ENCODE results near the gene ACO1. TPM values are rescaled to one million over a fixed set of nuclear protein-coding genes. Genes with fewer than 3 reads are reported as not detected.

ACO1 gene
- total RNA-seq, 1 donor from 2014 or later = 26.3 TPM

DNA sequence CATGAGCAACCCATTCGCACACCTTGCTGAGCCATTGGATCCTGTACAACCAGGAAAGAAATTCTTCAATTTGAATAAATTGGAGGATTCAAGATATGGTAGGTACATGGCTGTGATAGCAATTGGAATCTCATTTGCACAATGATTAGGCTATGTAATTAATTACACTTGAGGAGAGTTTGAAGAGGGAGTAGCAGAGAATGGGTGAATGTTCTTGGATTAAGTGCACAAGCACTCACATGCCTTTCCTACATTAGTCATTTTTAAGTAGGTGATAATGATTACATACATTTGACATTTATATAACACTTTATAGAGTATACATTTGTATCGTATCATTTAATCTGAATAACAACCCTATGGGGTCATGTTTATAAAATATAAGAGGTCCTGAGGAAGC is 21.1 kb downstream of the ACO1 start:
- no peak for ATAC-seq

GRCh38 chr9:32406046-32406445 is 21.6 kb downstream of the ACO1 start:
- ATAC-seq (no peak), DNase-seq (ENCODE audit: low spot score) (no peak)
- intact Hi-C loops (cut with DNase I) = no loop called here

More for the DNA sequence above, 21.1 kb downstream of the ACO1 start:
- DNase-seq (ENCODE audit: low spot score) = no peak
- intact Hi-C loops (cut with DNase I) = no loop called here

- ATAC-seq (no peak), DNase-seq (ENCODE audit: low spot score) (no peak)
- intact Hi-C loops (cut with DNase I) = no loop called here
Observed at GRCh38 chr9:32411753-32412152, 27.3 kb downstream of the ACO1 start.

DNA sequence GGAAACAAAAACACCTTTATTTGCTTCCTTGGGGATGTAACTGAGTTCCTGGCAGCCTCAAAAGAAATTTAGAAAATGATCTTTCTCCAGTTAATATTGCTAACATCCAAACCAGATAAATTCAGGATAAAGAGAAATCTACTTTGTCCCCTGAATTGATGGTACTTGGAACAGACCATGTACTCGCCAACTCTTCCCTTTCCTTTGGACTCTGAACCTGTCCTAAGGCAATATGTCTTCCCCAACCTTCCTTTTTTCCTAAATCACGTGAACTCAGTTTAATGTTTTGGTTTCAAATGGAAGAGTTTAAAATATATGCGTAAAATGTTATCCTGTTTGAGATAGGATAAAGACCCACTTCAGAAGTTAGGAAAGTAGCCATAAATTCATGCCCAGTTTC is 28.0 kb downstream of the ACO1 start:
- intact Hi-C loops (cut with DNase I) = no loop called here
- DNase-seq (ENCODE audit: low spot score) (no peak), ATAC-seq (no peak)

GRCh38 chr9:32413424-32413823 is 29.0 kb downstream of the ACO1 start:
- ATAC-seq (peak; percentile 88), DNase-seq (ENCODE audit: low spot score) (no peak)
- intact Hi-C loops (cut with DNase I) = no loop called here

DNA sequence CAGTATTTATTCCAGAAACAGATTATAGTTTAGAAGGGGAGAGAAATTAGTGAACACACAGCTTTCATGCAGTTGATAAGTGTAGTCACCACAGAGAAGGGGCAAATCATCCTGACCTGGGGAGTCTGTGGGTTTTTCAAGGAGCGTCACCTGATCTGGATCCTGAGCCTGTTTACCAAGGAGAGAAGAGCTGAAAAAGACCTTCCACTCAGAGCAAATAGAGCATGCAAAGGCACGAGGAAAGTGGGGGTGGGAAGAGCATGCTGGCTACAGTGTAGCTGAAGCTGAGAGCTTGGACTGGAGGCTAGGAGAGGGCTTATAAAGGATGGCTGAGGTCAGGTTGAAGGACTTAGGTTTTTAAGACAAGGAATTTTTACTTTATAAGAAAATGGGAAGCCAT is 30.4 kb downstream of the ACO1 start:
- no peak for DNase-seq (ENCODE audit: low spot score)
- intact Hi-C loops (cut with DNase I) = no loop called here
- no peak for ATAC-seq

GRCh38 chr9:32419921-32420320 is 35.5 kb downstream of the ACO1 start:
- no peak for ATAC-seq
- intact Hi-C loops (cut with DNase I) = no loop called here

GRCh38 chr9:32422237-32422806 is 37.9 kb downstream of the ACO1 start:
- ATAC-seq (no peak), DNase-seq (ENCODE audit: low spot score) (no peak)
- intact Hi-C loops (cut with DNase I) = no loop called here

More at GRCh38 chr9:32419921-32420320, 35.5 kb downstream of the ACO1 start:
- no peak for DNase-seq (ENCODE audit: low spot score)

- DNase-seq (ENCODE audit: low spot score) (no peak), ATAC-seq (no peak)
- intact Hi-C loops (cut with DNase I) = no loop called here
Observed at GRCh38 chr9:32423371-32423770, 38.9 kb downstream of the ACO1 start.

DNA sequence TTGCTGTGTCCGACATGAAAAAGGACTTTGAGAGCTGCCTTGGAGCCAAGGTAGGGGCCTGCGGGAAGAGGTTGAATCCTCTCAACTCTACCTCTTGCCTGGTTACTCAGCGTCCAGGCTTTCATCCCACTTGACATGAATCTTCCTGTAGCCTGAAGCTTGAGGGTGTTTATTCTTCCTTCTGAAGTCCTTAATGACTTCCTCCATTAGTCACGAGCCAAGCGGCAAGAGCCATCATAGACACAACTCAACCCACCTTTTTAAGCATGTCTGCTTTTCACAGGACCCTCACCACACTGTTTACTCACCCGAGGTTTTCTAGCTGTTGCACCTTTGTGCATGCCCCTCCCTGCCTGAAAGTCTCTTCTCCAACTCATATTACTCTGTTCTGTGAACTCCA is 40.2 kb downstream of the ACO1 start:
- no peak for ATAC-seq
- DNase-seq (ENCODE audit: low spot score) = no peak
- intact Hi-C loops (cut with DNase I) = no loop called here

DNA sequence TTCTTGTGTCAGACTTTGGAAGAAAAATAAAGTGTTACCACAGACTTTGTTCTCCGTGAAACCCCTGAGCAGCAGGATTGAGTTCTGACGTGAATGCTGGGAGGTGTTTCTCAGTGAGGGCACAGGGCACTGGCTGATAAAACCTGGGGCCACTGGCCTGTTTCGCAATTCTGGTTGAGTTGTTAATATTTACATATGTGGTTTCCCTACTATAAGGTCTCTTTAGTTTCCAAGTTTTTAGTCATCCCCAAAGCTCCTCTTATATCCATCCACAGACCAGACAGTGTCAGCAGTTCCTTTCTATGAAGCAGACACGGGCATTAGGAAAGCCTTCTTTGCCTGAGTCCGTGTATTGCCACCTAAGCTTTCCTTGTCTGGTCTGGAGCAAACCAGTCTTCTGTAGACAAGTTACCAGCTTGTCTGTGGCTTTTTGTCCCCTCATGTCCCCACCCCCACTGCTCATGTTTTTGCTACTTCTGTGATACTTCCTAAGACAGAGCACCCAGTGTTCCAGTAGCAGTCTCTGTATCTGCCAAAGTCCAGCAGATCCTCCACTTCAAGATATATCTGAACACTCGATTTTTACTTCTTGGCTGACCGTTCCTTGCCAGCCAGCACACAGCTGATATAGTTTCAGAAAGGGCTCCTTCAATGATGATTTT is 42.0 kb downstream of the ACO1 start:
- ATAC-seq (peak; percentile 78), DNase-seq (ENCODE audit: low spot score) (no peak)
- intact Hi-C loops (cut with DNase I) = no loop called here

GRCh38 chr9:32427111-32427873 is 42.8 kb downstream of the ACO1 start:
- intact Hi-C loops (cut with DNase I) = no loop called here
- DNase-seq (ENCODE audit: low spot score) (no peak), ATAC-seq (peak; percentile 21)

DNA sequence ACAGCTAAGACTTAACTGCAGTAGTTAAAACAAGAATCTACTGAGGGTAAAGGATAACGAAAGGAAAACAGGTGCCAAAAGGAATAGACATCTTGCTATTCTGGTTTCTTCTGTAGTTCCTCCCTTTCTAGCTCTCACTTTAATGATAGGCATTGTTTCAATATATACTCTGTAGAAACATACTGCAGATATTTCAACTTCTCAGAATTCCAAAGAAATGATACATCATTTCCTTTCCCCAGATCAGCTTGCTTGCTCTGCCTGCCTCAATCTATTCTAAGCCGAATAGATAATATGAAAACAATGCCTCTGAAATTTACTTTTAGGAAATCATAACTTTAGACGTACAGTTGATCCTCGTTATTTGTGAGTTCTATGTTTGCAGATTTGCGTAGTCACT is 46.3 kb downstream of the ACO1 start:
- no peak for DNase-seq (ENCODE audit: low spot score)
- intact Hi-C loops (cut with DNase I) = no loop called here
- ATAC-seq = no peak

DNA sequence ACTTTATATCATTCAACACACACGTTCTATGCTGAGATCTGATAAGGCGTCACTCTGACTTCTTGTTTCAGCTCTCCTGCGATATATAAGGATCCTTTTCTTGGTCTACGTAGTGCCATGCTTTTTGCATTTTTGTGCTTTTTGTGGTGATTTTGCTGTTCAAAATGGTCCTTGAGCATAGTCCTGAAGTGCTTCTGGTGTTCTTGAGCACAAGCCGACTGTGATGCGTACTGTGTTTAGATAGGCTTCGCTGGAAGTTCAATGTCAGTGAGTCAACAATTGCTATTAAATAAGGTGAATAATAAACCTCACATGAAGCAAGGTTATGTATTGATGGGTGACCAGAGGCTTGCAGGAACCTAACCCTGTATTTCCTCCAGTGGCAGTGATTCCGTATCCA is 46.8 kb downstream of the ACO1 start:
- intact Hi-C loops (cut with DNase I) = no loop called here
- DNase-seq (ENCODE audit: low spot score) (no peak), ATAC-seq (no peak)

DNA sequence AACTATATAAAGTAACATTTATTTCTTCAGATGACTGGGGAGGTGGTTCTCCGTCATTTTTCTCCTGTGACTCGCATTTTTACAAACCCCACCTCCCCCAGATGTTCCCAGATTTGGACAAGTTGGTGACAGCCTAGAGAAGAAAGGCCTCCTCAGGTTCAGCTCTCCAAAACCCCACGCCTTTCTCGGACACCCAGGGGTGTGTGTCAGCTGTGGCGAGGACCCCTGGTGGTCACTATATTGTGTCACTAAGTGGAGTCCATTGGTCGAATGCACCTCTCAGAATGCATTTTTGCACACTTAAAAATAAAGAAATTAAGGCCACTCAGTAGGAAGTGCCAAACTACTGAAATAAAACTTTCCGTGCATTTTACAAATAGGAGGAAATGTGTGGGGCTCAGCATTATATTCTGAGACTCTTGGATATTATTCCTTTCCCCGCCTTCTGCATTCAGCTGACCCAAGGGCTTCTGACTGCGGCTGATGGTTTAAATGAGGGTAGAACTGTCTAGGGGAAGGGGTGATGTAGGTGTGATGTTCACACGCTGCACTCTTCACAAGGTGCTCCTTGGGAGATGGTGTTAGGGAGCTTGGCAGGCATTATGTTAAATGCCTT is 47.6 kb downstream of the ACO1 start:
- ATAC-seq = peak; percentile 71
- intact Hi-C loops (cut with DNase I) = no loop called here
- DNase-seq (ENCODE audit: low spot score) = peak; percentile 67

- intact Hi-C loops (cut with DNase I) = no loop called here
- ATAC-seq (no peak), DNase-seq (ENCODE audit: low spot score) (no peak)
Observed at GRCh38 chr9:32434892-32435291, 50.4 kb downstream of the ACO1 start.

GRCh38 chr9:32441678-32442077 is 57.2 kb downstream of the ACO1 start:
- intact Hi-C loops (cut with DNase I) = no loop called here
- ATAC-seq = no peak

GRCh38 chr9:32442433-32442832 is 58.0 kb downstream of the ACO1 start:
- ATAC-seq = no peak
- DNase-seq (ENCODE audit: low spot score) = no peak
- intact Hi-C loops (cut with DNase I) = no loop called here

More at GRCh38 chr9:32441678-32442077, 57.2 kb downstream of the ACO1 start:
- DNase-seq (ENCODE audit: low spot score) = no peak

DNA sequence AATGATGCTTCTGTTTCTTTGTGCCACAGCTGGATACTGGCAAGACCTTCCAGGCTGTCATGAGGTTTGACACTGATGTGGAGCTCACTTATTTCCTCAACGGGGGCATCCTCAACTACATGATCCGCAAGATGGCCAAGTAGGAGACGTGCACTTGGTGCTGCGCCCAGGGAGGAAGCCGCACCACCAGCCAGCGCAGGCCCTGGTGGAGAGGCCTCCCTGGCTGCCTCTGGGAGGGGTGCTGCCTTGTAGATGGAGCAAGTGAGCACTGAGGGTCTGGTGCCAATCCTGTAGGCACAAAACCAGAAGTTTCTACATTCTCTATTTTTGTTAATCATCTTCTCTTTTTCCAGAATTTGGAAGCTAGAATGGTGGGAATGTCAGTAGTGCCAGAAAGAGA is 65.5 kb downstream of the ACO1 start:
- no peak for ATAC-seq
- DNase-seq (ENCODE audit: low spot score) = no peak
- intact Hi-C loops (cut with DNase I) = no loop called here

- no peak for DNase-seq (ENCODE audit: low spot score)
- intact Hi-C loops (cut with DNase I) = no loop called here
- no peak for ATAC-seq
Observed at GRCh38 chr9:32454280-32454679, 69.8 kb downstream of the ACO1 start.
